Measurements from ENCODE around the gene CCDC167.

DNA sequence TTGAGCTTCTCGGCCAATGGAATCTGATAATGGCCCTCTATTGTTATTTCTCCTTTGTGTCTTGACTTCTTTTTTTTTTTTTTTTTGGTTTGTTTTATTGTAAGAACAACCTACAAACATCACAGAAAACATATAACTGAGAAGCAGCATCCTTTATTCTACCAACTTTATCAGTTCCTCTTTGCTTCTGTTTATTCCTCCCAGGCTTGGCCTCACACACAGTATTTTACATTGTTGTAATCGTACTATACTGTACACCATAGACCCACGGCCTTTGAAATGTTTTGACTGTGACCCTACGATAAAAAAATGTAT lies 558 bp upstream of the CCDC167 start:
- TF ChIP-seq SREBF2 (IDR thresholded peaks at IDR 0.05; ENCODE audit: low read length) (no peak), CEBPB (IDR thresholded peaks at IDR 0.05; ENCODE audit: borderline replicate concordance in 1 of 2, low read depth in 2 of 2, low read length in 2 of 2) (no peak), ZNF24 (IDR thresholded peaks at IDR 0.05) (no peak), NFYA (IDR thresholded peaks at IDR 0.05; ENCODE audit: borderline replicate concordance, low read depth, low read length) (no peak), SIN3A (IDR thresholded peaks at IDR 0.05; ENCODE audit: low read depth, low read length) (no peak), POLR2A (IDR thresholded peaks at IDR 0.05; ENCODE audit: low read depth, low read length) (no peak), EZH2 (IDR thresholded peaks at IDR 0.05; ENCODE audit: borderline replicate concordance, control insufficient read depth, low read depth, low read length) (no peak), TAF1 (IDR thresholded peaks at IDR 0.05; ENCODE audit: borderline replicate concordance, low read depth, low read length) (no peak), BCLAF1 (IDR thresholded peaks at IDR 0.05) (no peak), GABPA (IDR thresholded peaks at IDR 0.05; ENCODE audit: low read depth) (no peak), PML (IDR thresholded peaks at IDR 0.05; ENCODE audit: low read length) (no peak), BMI1 (IDR thresholded peaks at IDR 0.05; ENCODE audit: borderline replicate concordance) (no peak)
- TF ChIP-seq, protein P1, sequence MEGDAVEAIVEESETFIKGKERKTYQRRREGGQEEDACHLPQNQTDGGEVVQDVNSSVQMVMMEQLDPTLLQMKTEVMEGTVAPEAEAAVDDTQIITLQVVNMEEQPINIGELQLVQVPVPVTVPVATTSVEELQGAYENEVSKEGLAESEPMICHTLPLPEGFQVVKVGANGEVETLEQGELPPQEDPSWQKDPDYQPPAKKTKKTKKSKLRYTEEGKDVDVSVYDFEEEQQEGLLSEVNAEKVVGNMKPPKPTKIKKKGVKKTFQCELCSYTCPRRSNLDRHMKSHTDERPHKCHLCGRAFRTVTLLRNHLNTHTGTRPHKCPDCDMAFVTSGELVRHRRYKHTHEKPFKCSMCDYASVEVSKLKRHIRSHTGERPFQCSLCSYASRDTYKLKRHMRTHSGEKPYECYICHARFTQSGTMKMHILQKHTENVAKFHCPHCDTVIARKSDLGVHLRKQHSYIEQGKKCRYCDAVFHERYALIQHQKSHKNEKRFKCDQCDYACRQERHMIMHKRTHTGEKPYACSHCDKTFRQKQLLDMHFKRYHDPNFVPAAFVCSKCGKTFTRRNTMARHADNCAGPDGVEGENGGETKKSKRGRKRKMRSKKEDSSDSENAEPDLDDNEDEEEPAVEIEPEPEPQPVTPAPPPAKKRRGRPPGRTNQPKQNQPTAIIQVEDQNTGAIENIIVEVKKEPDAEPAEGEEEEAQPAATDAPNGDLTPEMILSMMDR (IDR thresholded peaks at IDR 0.05 in 2 of 3, conservative IDR thresholded peaks at IDR 0.05 in 1 of 3; ENCODE audit: control insufficient read depth in 2 of 3, extremely low read depth in 1 of 3, insufficient read depth in 1 of 3, low read depth in 3 of 3, low read length in 3 of 3): no peak
